ENCODE measurements around the gene SNRPE.

The SNRPE gene

DNA sequence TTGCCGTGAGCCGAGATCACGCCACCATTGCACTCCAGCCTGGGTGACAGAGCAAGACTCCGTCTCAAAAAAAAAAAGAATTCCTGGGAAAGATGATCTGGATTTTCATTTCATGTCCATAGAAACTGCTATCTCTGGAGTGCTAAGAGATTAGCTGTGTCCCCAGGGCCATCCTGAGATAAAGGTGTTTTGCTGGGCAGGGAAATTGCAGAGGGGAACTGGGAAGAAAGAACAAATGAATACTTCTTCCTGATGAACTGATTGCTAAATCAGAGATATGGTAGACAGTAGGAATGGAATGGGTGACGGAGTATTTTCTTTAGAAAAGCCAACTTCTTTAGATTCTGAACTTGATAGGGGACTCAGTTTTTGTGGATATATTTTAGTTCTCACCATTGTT is 19.2 kb downstream of the SNRPE start:
- DNase-seq (ENCODE audit: low spot score): no peak

DNA sequence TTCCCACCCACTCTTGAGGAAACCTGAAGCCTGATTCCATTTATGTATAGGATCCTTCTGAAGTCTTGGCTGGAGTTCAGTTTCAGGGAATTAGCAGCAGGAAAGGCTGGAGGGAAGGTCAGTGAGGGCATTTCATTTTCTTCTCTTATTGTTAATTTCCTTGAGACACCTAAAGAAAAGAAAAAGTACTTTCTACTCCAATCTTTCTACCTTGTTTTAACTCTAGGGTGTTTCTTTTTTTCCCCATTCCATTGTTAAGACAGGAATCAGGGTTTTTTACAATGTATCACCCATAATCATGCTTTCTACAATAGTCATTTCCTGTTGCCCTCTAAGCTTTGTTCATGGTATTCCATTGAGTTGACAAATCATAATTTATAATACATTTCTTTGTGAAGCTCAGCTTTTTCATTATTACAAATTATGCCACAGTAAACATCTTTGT is 27.4 kb downstream of the SNRPE start:
- peak; percentile 33 for DNase-seq (ENCODE audit: low spot score)

DNA sequence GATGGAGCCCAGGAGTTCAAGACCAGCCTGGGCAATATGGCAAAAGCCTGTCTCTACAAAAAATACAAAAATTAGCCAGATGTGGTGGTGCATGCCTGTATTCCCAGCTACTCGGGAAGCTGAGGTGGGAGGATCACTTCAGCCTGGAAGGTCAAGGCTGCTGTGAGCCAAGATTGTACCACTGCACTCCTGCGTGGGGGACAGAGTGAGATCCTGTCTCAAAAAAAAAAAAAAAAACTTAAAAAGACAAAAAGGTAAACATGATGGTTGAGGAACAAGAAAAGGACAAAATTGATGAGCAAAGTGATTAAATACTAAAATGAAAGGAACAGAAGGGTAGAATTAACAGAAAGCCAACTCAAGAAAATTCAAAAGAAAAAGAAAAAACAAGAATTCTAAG is 30.6 kb downstream of the SNRPE start:
- DNase-seq (ENCODE audit: low spot score): no peak

DNA sequence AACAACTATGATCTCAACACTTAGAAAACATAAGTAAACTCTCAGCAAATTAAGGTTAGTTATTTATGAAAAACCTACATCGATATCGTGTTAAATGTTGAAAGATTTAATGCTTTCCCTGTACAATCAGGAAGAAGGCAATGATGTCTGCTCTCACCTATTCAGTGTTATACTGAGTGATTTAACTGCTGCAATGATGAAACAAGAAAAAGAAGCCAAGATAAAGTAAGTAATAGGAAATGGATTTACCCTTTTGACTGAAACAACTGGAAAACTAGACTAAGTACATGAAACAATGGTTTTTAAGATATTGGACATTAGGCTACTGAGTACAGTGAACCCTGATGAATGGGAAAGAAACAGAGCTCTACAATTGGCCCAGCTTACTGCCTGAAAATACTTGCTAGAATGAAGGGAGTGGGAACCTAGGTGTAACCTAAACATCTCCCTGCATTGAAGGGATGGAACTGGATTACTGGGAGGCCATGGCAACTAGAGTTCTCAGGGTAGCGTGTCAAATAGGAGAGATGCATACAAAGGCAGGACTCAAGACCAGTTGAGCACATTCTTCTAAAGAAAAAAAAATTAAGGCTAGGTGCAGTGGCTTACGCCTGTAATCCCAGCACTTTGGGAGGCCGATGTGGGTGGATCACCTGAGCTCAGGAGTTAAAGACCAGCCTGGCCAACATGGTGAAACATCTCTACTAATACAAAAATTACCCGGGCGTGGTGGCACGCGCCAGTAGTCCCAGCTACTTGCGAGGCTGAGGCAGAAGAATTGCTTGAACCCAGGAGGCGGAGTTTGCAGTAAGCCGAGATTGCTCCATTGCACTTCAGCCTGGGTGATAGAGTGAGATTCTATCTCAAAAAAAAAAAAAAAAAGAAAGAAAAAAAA is 37.3 kb downstream of the SNRPE start:
- no peak for DNase-seq (ENCODE audit: low spot score)

DNA sequence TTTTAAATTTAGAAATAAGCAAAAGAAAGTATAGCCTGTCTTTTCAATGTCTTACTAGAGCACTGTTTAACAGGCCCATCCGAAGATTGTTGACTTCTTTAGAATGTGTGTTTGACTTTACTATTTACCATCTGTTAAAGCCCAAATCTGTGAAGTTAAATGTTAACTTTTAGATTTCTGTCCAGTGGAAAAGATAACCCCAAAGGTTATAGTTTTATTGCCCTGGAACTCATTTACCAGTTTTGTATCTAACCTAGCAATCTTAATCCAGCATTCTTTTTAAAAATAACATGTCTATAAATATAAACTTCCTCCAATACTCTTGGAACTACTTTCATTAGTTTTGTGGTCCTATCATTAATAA is 37.9 kb downstream of the SNRPE start:
- DNase-seq (ENCODE audit: low spot score): no peak

DNA sequence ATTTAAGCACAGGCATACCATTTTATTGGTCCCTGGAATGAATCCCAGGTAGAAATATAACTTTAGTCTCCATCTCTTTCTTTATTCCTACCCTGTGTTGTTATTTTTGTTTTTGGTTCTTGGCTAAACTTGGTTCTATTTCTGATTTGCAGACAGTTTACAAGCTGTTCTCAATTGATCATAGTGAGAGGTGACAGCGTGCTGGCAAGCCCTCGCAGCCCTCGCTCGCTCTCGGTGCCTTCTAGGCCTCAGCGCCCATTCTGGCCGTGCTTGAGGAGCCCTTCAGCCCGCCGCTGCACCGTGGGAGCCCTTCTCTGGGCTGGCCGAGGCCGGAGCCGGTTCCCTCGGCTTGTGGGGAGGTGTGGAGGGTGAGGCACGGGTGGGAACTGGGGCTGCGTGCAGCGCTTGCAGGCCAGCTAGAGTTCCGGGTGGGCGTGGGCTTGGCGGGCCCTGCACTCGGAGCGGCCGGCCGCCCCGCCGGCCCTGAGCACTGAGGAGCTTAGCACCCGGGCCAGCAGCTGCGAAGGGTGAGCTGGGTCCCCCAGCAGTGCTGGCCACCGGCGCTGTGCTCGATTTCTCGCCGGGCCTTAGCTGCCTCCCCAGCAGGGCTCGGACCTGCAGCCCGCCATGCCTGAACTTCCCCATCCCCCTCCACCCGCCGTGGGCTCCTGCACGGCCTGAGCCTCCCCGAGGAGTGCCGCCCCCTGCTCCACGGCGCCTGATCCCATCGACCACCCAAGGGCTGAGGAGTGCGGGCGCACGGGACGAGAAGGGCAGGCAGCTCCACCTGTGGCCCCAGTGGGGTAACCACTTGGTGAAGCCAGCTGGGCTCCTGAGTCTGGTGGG is 38.7 kb downstream of the SNRPE start:
- DNase-seq (ENCODE audit: low spot score): no peak

DNA sequence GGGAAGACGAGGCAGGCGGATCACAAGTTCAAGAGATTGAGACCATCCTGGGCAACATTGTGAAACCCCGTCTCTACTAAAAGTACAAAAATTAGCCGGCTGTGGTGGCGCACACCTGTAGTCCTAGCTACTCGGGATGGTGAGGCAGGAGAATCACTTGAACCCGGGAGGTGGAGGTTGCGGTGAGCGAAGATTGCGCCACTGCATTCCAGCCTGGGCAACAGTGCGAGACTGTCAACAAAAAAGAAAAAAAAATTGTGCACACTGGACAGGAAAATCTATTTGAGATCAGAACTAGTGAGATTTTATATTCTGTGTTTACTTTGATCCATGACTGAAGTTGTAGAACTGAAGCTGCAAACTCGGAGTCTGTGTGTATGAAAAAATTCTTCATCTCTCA is 40.2 kb downstream of the SNRPE start:
- DNase-seq (ENCODE audit: low spot score): no peak

DNA sequence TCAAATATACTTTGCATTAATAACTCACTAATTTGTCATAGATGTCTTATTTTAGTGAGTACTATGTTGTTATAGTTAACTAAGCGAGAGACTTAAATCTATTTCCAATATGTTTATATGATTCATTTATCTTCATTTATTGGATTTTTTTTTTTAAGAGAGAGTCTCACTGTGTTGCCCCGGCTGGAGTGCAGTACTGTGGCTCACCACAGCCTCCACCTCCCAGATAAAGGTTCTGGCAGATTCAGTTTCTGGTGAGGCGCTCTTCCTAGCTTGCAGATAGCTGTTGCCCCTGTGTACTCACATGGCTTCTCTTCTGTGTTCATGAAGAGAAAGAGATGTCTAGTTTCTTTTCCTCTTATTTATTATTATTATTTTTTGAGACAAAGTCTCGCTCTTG is 43.9 kb downstream of the SNRPE start:
- no peak for DNase-seq (ENCODE audit: low spot score)

DNA sequence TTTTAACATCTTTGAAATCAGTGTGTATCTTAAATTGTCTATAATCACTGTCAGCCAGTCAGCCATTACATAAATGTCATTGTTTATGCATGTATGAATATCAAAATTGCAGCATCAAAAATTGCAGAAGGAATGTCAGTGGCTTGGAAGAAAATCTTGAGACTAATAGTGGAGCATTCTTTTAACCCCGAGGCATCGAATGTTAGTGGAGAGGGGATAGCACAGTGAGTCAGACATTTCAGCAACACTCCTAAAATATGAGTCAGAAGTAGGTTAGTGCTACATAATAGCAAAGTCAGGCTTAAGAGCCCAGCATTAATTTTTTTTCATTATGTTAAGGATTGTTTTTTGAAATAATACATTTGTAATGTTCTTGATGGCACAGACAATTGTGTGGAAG is 45.5 kb downstream of the SNRPE start:
- DNase-seq (ENCODE audit: low spot score): peak; percentile 91

DNA sequence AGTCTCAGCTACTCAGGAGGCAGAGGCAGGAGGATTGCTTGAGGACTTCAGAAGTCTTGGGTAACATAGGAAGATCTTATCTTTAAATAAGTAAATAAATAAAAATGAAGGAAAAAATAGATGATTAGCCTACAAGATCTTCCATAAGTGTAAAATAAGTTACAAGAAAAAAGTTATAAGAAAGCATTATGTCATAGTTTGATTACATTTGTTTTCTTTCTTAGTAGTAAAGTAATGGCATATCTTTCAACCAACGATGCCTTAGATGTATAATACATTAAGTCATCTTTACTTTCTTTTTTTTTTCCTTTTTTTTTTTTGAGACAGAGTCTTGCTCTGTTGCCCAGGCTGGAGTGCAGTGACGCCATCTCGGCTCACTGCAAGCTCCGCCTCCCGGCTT is 46.5 kb downstream of the SNRPE start:
- no peak for DNase-seq (ENCODE audit: low spot score)

DNA sequence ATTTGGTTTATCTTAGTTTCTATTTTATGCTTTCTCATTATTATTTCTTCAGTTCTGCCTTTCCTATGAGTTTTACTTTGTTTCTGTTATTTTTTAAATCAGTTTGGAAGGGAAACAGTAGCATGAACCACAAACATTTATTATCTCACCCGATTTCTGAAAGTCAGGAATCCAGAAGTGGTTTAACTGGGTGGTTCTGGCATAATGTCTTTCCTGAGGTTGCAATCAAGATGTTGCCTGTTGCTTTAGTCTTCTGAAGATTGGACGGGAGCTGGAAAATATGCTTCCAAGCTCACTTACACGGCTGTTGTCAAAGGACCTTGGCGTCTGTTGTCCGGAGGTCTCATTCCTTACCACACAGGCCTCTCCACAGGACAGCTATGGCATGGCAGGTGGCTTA is 50.4 kb downstream of the SNRPE start:
- DNase-seq (ENCODE audit: low spot score): no peak

DNA sequence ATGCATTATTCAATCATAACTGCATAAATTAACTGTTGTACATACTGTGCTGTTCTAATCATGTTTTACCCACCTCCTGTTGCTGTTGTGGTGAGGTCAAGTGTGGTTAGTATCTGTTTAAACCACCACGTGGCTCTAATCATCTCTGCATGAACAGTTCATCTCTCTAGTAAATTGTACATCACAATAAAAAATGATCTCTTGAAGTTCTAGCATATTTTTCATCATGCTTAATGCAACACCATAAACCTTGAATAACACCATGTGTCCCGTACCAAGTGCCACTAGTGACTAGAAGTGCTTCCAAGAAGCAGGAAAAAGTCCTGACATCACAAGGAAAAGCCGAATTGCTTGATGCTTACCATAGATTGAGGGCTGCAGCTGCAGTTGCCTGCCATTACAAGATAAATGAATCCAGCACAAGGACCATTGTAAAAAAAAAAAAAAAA is 51.7 kb downstream of the SNRPE start:
- DNase-seq (ENCODE audit: low spot score): no peak

DNA sequence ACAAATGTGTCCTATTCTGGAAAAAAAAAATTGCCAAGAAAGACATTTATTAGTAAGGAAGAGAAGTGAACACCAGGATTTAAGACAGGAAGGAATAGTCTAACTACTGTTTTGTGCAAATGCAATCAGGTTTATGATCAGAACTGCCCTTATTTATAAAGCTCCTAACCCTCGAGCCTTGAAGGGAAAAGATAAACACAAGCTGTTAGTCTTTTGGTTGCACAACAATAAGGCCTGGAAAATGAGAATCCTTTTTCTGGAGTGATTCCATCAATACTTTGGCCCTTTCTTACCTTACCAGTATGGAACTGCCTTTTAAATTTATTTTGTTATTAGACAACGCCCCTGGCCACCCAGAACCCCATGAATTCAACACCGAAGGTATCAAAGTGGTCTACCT is 52.9 kb downstream of the SNRPE start:
- no peak for DNase-seq (ENCODE audit: low spot score)

DNA sequence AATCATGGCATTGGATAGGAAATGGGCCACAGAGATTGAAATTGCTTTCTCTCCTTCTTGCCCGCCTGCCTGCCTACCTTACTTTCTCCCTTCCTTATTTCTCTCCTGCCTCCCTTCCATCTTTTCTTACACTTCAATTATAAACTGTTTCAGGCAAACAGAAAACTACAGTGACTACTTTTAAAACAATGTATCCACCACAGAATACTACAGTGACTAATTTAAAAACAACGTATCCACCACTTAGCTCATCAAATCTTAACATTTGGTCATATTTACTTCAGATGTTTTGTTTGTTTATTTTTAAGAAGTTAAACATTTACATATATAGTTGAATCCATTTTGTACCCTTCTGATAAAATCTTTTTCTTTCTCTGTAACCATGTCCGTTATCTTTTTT is 54.4 kb downstream of the SNRPE start:
- peak; percentile 52 for DNase-seq (ENCODE audit: low spot score)

DNA sequence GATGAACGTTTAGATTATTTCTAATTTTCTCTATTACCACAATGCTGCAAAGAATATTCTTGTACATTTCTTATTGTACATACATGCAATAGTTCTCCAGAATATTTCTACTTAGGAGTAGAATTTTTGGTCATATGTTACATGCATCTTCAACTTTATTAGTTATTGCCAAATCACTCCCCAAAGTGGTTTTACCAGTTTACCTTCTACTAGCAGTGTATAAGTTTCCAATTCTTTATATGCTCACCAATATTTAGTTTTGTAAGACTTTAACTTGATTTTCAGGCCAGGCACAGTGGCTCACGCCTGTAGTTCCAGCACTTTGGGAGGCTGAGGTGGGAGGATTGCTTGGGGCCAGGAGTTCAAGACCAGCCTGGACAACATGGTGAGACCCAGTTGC is 55.4 kb downstream of the SNRPE start:
- no peak for DNase-seq (ENCODE audit: low spot score)

Measured in AG08396 (cell line).